Mucosa of rectum (tissue), 2 donors: Measurements from ENCODE around the gene B3GAT1.

Experiments used
- H3K27ac ChIP-seq, 2 donors: one replicate each; pipeline ENCODE4 v1.7.0; 2013; ENCODE audit warnings: inconsistent platforms in 2 of 2, low read depth in 2 of 2, low read length in 2 of 2
- H3K27me3 ChIP-seq, 2 donors: one replicate each; pipeline ENCODE4 v1.7.0; 2013; ENCODE audit warnings: low read length in 2 of 2; ENCODE audit not compliant: control insufficient read depth in 2 of 2, insufficient read depth in 2 of 2
- H3K36me3 ChIP-seq, 2 donors: one replicate each; pipeline ENCODE4 v1.7.0; 2013; ENCODE audit warnings: low read length in 2 of 2; ENCODE audit not compliant: control insufficient read depth in 2 of 2, insufficient read depth in 2 of 2
- H3K4me1 ChIP-seq, 2 donors: one replicate each; pipeline ENCODE4 v1.7.0; 2013; ENCODE audit warnings: low read length in 2 of 2, mild to moderate bottlenecking in 1 of 2; ENCODE audit not compliant: control insufficient read depth in 2 of 2, insufficient read depth in 2 of 2
- H3K4me3 ChIP-seq, 2 donors: one replicate each; pipeline ENCODE4 v1.7.0; 2013; ENCODE audit warnings: low read length in 2 of 2
- H3K9ac ChIP-seq, 2 donors: one replicate each; pipeline ENCODE4 v1.7.0; 2013; ENCODE audit warnings: low read length in 2 of 2, low read depth in 1 of 2, mild to moderate bottlenecking in 1 of 2
- H3K9me3 ChIP-seq, 2 donors: one replicate each; pipeline ENCODE4 v1.7.0; 2013; ENCODE audit warnings: low read length in 2 of 2; ENCODE audit not compliant: control insufficient read depth in 2 of 2
- donor health status: healthy.
- donor health status: Normal muscosa, but diverticular disease.

Gene B3GAT1

DNA sequence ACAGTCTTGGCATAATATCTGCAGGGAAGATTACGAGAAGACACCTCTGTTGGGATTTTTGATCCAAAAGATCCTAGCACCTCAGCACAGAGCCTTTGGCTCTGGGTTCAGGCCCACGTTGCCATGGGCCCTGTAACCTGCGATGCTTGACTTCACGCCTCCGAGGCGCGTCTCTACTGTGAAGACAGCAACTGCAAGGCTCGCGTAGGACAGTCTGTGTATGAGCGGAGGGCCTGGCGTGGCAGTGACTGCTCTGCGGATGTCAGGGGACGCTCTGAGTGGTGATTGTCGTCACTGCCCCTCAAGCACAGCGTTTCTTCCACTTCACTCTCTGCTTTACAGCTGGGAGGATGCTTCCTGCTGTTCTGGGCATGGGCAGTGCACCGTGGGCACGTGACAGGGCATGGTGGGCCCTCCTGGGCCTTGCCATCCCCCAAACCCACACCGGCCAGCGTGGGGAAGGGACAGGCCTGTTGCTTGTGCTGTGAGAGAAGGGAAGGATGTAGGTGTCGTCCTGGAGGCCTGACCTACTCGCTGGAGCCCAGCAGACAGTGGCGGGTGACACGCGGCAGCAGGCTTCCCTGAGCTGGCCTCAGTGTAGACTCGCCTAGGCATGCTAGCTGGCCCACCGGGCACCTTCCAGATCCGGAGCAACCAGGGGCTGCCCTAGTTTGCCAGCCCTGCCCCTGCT, 53.7 kb downstream of the B3GAT1 start:
- Histone ChIP-seq H3K27ac (no peak overlapping the region), H3K4me3 (no peak overlapping the region), H3K27me3 (no peaks in the 10 kb centered on the region), H3K9ac (no peak overlapping the region), H3K4me1 (peaks cover 2 to 5% of the 10 kb centered on the region in 2 donors), H3K9me3 (no peaks in the 10 kb centered on the region), H3K36me3 (peaks cover 0 to 2% of the 10 kb centered on the region in 2 donors)

DNA sequence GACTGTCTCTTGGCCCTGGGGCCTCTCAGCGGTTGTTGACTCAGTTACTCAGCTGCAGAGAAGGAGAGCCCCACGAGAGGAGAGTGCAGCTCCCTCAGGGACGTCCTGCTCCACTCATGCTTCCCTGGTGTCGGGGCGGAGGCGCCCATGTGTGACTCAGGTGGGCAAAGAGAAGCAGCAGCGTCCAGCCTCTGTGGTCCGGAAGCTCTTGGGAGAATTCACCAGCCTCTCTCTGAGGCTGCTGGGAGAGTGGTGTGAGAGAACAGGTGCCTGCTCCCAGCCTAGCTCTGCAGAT, 54.5 kb downstream of the B3GAT1 start:
- Histone ChIP-seq H3K27ac (no peak overlapping the region), H3K9ac (no peak overlapping the region), H3K9me3 (no peaks in the 10 kb centered on the region), H3K4me1 (peaks cover 2 to 5% of the 10 kb centered on the region in 2 donors), H3K27me3 (no peaks in the 10 kb centered on the region), H3K4me3 (no peak overlapping the region), H3K36me3 (peaks cover 0 to 2% of the 10 kb centered on the region in 2 donors)

DNA sequence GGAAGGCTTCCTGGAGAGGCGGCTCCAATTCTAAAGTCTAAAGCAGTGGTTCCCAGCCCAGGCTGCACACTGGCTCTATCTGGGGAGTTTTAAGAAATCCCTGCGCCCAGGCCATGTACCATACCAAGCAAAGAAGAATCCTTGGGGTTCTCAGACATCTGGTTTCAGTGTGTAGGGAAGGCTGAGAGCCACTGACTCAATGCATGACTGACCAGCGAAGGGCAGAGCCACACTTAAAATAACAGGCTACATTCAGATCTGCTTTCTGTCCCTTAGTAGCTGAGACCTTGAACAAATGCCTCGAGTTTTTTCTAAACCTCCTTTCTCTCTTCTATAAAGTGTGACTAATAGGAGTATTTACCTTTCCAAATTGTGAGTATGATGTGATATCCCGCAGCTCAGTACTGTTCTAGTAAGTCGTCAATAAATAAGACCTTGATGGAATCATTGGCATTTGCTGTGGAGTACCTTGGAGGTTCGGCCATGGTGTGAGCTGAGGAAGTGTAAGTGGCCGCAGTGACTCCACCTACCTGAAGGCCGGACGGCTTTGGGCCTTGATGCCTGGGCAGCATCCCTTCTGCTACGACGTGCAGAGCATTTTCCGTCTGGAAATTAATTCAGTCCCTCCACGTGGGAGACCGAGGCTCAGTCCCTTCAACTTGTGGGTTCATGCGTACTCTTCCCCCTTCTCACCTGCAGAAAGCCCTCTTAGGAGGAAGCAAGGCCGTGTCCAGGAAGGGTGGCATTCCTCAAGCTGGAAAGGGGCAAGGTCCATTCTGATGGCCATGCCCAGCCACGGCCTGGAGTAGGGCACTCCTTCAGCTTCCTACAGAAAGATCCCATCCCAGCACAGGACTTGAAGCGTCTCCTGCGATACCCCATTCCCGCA, 55.1 kb downstream of the B3GAT1 start:
- H3K27me3 ChIP-seq = no peaks in the 10 kb centered on the region

DNA sequence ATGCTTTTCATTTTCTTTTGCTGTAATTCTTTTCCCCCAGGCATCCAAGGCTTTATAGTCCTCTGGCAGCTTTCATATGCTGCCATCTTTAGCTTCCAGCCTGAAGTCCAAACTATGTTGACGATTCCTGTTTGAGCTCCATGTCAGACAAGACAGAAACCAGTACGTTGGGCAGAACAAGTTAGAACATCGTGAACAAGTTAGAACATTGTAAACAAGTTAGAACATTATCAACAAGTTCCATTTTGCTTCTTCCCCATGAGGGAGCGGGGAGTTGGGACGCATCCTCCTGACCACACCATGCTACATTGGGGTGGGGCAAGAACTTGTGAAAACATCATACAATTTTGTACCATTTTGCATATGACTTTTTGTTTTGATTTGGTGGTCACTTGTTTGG, 56.4 kb downstream of the B3GAT1 start:
- Histone ChIP-seq H3K4me1 (peaks cover 2 to 5% of the 10 kb centered on the region in 2 donors), H3K9ac (no peak overlapping the region), H3K27me3 (no peaks in the 10 kb centered on the region), H3K36me3 (peaks cover 0 to 2% of the 10 kb centered on the region in 2 donors), H3K4me3 (no peak overlapping the region), H3K9me3 (no peaks in the 10 kb centered on the region), H3K27ac (no peak overlapping the region)

More for the DNA sequence above, 55.1 kb downstream of the B3GAT1 start:
- Histone ChIP-seq H3K36me3 (peaks cover 0 to 2% of the 10 kb centered on the region in 2 donors), H3K4me3 (no peak overlapping the region), H3K9me3 (no peaks in the 10 kb centered on the region), H3K27ac (no peak overlapping the region), H3K4me1 (peaks cover 2 to 5% of the 10 kb centered on the region in 2 donors), H3K9ac (no peak overlapping the region)

DNA sequence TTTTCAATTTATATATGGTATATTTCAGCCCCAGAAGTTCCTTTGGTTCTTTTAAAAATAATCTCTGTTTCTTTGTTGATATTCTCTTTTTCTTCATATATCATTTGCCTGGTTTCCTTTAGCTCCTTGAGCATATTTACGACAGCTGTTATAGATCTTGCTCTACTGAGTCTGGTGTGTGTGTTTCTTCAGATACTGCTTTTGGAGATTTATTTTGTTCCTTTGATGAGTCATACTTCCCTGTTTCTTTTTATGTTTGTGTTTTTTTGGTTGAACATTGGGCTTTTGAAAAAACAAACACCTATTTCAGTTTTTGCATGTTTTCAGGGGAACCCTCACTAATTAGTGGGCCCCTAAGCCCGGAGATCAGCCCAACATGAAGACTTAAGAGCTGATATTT, 56.9 kb downstream of the B3GAT1 start:
- Histone ChIP-seq H3K9me3 (no peaks in the 10 kb centered on the region), H3K4me1 (peaks cover 2 to 5% of the 10 kb centered on the region in 2 donors), H3K9ac (no peak overlapping the region), H3K36me3 (peaks cover 0 to 2% of the 10 kb centered on the region in 2 donors), H3K4me3 (no peak overlapping the region), H3K27me3 (no peaks in the 10 kb centered on the region), H3K27ac (no peak overlapping the region)

DNA sequence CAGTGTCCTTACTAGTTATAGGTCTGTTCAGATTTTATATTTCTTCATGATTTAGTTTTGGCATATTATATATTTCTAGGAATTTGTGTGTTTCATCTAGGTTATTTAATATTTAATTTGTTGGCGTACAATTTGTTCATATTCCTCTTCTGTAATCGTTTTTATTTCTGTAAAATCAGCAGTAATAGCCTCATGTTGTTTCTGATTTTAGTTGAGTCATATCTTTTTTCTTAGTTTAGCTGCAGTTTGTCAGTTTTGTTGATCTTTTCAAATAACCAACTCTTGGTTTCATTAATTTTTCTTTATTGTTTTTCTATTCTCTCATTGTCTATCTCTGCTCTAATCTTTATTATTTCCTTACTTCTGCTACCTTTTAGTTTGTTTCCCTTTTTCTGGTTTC, 59.9 kb downstream of the B3GAT1 start:
- Histone ChIP-seq H3K27ac (no peak overlapping the region), H3K9ac (no peak overlapping the region), H3K4me3 (no peak overlapping the region), H3K4me1 (peaks cover 0 to 1% of the 10 kb centered on the region in 2 donors), H3K27me3 (no peaks in the 10 kb centered on the region), H3K9me3 (no peaks in the 10 kb centered on the region), H3K36me3 (no peaks in the 10 kb centered on the region)

DNA sequence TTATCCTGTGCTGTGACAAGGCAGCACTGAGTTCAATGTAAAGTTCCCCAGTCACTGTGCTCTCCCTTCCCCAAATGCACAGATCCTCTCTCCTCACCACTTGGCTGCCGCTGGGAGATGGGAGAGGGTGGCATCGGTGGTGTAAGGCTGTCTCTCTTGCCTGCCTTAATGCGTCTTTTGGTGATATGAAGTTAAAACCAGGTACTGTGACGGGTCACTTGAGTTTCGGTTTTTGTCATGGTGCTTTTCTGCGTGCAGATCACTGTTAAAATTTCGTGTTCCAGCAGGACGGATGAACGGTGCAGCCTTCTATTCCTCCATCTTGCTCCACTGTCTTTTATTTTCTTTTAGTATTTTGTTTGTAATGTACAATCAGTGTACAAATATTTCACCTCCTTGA, 61.7 kb downstream of the B3GAT1 start:
- Histone ChIP-seq H3K27me3 (no peaks in the 10 kb centered on the region), H3K4me1 (no peaks in the 10 kb centered on the region), H3K9me3 (no peaks in the 10 kb centered on the region), H3K9ac (no peak overlapping the region), H3K27ac (no peak overlapping the region), H3K4me3 (no peak overlapping the region), H3K36me3 (no peaks in the 10 kb centered on the region)

DNA sequence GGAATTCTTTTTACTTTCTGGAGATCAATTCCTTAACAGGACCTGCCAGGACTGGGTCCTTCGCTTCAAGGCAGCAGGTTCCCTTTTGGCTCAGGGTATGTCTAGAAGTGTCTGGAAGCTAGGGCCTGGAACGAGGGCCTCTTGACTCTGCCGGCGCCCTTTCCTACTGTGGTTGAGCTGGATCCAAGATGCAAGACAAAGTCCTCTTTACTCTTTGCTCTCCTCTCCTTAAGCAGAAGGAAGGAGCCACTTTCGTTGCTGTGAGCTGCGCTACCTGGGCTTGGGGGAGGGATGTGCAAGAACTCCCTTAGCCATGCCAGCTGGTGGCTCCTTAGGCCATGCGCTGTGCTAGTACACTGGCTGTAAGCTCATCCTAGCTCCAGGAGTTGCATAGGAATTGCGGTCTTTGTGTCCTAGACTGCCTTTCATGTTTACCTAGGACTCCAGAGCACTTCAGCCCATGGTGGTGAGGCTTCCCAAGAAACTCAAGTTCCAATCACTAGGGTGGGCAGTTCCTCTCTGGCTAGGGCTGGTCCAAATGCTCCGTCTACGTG, 62.2 kb downstream of the B3GAT1 start:
- Histone ChIP-seq H3K4me3 (no peak overlapping the region), H3K9ac (no peak overlapping the region), H3K9me3 (no peaks in the 10 kb centered on the region), H3K27ac (no peak overlapping the region), H3K4me1 (no peaks in the 10 kb centered on the region), H3K27me3 (no peaks in the 10 kb centered on the region), H3K36me3 (no peaks in the 10 kb centered on the region)

DNA sequence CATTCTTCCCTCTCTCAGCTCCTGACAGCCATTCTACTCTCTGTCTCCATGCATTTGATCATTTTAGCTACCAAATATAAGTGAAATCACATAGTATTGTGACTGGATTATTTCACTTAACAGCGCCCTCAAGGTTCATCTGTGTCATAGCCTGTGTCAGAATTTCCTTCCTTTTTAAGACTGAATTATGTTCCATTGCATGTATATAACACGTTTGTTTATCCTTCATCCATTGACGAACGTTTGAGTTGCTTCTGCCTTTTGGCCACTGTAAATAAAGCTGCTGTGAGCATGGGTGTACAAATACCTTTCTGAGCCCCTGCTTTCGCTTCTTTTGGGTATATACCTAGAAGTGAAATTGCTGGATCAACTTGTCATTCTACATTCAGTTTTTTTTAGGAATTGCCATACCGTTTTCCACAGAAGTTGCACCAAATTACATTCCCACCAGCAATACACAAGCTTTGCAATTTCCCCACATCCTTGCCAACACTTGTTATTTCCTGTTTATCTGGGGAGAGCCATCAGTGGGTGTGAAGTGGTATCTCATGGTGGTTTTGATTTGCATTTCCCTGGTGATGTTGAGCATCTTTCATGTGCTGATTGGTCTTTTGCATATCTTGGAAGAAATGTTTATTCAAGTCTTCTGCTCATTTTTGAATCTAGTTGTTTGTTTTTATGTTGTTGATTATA, 62.8 kb downstream of the B3GAT1 start:
- H3K9me3 ChIP-seq = no peaks in the 10 kb centered on the region
- H3K27ac ChIP-seq = no peak overlapping the region
- H3K4me3 ChIP-seq = no peak overlapping the region
- no peaks in the 10 kb centered on the region for H3K36me3 ChIP-seq
- no peak overlapping the region for H3K9ac ChIP-seq
- H3K27me3 ChIP-seq = no peaks in the 10 kb centered on the region
- no peaks in the 10 kb centered on the region for H3K4me1 ChIP-seq

DNA sequence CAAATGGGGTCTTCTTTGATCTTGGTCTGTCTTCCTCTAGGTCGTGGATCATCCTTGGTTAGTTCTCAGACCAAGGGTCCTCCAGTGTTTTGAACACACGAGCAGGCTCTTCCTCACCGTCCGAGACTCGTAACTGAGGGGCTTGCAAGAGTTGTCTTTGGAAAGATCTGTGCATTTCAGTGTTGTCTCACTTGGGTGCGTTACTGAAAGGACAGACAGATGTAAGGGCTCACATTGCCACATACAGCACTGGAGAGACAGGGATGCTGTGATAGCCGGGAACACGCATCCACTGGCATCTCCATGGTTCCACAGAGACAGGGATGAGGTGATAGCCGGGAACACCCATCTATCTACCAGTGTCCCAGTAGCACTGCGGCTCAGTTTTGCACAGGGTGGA, 64.6 kb downstream of the B3GAT1 start:
- H3K4me1 ChIP-seq = no peaks in the 10 kb centered on the region
- H3K4me3 ChIP-seq = no peak overlapping the region
- H3K9ac ChIP-seq = no peak overlapping the region
- no peaks in the 10 kb centered on the region for H3K27me3 ChIP-seq
- H3K27ac ChIP-seq = no peak overlapping the region
- H3K36me3 ChIP-seq = no peaks in the 10 kb centered on the region
- H3K9me3 ChIP-seq = no peaks in the 10 kb centered on the region
